GM19023 (cell line): ENCODE measurements around the gene ADGRG3.

ENCODE experiments used
- ATAC-seq: cut with Tn5 transposase; IDR thresholded peaks from one replicate; pipeline ENCODE4 v1.9.1; 2021; ENCODE audit warnings: mild to moderate bottlenecking, moderate library complexity; ENCODE audit not compliant: unreplicated experiment

Gene ADGRG3

GRCh38 chr16:57668263-57668571 lies at the start of gene ADGRG3:
TSS of gene ADGRG3 (plus strand) at chr16:57668306. CDS start at chr16:57668348, 42 bp downstream.
- ATAC-seq: no peak

- no peak for ATAC-seq
Observed at GRCh38 chr16:57619133-57619605, 48.9 kb upstream of the ADGRG3 start.

DNA sequence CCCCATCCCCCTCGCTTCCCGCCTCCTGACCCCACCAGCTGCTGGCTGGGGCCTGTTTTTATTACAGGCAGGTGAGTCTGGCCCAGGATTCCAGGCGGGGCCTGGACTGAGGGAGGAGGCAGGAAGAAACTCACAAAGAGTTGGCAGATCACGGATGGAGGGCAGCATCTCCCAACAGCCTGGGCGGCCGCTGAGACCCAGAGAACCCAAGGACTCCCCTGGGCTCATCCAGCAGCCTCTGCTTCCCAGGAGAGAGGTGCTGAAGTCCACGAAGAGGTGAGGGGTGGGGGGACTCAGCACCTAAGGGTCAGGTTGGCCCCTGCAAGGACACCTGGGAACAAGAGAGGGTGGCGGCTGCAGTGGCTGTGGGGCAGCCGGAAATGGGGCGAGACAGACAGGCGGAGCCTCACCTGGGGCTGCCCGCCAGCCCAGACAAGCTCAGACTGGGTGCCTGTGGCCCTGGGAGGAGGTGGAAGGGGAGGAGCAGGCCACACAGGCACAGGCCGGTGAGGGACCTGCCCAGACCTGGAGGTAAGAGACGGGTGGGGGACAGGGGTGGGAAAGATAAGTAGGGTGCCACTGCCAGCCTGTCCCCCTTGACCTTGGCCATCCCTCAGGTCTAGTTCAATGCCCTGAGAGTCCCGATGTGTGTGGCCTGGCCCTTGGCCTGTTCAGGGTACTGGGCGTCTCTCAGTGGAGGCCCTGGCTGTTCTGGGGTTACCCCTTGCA lies 48.3 kb upstream of the ADGRG3 start:
- ATAC-seq: no peak

- ATAC-seq: no peak
Observed at GRCh38 chr16:57620335-57621231, 47.5 kb upstream of the ADGRG3 start.

- ATAC-seq: no peak
Observed at GRCh38 chr16:57621521-57622271, 46.4 kb upstream of the ADGRG3 start.

DNA sequence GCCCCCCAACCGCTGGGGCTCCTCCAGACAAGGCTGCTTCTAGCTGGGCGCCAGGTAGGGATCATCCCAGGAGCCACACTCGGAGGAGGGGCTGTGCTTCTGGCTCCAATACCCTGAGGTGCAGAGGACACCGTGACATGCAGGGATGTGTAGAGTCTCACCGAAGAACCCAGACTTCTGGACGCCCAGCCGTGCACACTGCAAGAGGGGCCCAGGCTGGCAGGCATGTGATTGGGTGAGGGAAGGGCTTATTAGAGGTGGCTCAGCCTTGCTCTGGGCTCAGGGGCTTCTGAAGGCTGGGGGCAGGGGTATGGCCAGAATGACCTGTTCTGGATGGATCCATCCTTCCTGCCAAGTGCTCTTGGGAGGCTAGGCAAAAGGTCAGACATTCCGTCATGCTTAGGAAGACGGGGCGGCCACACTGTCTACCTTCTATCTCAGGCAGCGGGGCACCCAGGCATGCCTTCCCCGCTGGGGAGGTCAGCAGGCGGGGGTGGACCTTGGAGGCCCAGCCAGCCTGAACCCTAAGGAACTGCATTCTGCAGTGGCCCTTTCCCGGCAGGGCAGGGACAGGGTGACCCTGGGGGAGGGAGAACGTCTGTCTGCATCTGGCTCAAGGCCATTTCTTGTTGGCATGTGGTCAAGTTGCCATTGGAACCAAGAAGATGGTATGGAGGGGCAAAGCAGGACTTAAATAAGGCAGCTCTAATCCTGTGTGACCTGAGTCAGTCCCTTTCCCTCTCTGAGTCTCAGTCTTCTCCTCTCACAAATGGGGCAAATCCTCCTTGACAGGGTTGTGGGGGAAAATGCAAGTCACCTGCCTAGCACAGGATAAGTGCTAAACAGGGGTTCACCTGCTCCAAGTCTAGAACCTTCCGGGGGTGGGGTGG lies 45.5 kb upstream of the ADGRG3 start:
- no peak for ATAC-seq

GRCh38 chr16:57623251-57624043 lies 44.7 kb upstream of the ADGRG3 start:
- no peak for ATAC-seq

DNA sequence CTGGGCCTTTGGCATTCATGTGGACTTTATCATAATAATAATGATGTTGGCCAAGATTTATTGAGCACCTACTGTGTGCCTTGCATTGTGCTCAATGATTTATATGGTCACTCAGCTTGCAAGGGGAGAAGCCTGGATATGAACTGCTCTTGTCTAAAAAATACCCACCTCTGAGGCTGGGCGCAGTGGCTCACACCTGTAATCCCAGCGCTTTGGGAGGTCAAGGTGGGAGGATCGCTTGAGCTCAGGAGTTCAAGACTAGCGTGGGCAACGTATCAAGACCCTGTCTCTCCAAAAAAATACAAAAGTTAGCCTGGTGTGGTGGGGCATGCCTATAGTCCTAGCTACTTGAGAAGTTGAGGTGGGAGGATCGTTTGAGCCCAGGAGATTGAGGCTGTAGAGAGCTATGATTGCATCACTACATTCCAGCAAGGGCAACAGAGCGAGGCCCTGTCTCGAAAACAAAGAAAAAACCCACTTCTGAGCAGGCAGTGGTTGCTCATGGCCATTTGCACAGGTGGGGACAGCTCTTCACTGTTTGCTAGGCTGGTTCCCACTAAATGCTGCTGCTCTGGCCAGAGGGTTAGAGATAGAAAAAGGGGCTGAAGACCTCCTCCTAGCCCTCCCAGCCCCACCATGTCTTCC lies 43.9 kb upstream of the ADGRG3 start:
- ATAC-seq: no peak

- no peak for ATAC-seq
Observed at GRCh38 chr16:57624806-57625500, 43.2 kb upstream of the ADGRG3 start.

DNA sequence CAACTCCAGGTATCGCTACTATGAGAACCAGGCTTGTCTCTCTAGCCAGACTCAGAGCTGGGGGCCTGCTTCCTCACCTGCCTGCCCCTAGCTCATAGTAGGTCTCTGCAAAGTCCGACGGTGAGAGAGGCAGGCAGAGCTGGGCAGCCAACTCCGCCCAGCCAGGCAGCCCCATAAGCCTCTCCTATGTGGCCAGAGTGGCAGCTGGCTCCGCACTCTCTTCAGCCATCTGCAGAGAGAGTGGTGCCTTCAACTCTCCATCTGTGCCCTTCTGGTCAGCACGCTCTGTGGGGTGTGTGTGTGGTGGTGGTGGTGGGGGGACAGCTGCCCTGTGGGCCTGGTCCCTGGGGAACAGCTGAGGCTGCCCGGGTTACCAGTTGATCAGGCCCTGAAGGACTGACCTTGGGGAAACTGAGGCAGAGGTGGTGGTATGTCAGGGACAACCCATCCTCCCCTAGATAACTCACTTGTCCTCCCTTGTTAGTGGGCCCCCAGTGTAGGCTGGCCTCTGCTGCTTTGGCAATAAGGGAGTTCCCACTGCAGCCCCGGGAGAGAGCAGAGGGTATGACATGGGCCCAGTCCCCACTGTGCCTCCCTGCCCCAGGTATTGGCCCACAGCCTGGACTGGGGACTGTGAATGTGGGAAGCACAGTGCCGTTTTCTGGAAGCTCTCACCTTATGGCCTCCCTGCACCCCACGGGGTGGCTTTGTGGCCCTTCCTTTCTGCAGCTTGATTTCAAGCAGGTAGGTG lies 41.5 kb upstream of the ADGRG3 start:
- no peak for ATAC-seq

DNA sequence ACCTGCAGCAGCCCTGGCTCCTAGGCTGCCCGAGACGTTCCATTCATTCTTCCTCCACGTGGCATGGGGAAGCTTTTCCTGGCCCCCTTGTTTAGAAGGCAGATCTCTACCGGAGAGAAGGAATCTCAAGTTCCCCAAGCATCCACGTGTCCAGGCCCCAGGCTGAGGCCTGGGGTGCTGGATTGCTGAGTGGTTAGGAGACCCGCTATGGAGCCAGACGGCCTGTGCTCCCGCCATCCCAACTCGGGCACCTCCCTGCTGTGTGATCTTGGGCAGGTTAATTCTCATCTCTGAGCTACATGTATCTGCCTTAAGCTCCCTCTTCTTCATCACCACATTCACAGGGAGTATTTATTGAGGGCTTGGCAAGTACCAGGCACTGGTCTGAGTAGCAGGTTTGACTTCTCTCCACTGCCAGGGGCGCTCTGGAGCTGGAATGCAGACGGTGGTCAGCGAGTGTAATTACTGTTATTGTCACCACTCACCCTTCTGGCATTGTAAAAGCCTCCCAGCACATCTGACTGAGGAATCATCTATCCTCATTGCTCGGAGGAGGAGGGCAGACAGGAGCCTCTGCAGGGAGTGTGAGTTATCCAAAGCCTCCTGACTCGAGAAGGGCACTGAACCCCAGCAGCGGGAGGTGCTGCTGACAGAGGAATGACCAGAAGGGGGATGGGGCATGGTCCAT lies 40.8 kb upstream of the ADGRG3 start:
- ATAC-seq: no peak

GRCh38 chr16:57628008-57628781 lies 39.9 kb upstream of the ADGRG3 start, which contains the start of gene ADGRG1:
TSS of gene ADGRG1 (plus strand) at chr16:57628630. CDS start at chr16:57650288, 21,658 bp downstream.
- no peak for ATAC-seq

- ATAC-seq: no peak
Observed at GRCh38 chr16:57628783-57629293, 39.3 kb upstream of the ADGRG3 start.

DNA sequence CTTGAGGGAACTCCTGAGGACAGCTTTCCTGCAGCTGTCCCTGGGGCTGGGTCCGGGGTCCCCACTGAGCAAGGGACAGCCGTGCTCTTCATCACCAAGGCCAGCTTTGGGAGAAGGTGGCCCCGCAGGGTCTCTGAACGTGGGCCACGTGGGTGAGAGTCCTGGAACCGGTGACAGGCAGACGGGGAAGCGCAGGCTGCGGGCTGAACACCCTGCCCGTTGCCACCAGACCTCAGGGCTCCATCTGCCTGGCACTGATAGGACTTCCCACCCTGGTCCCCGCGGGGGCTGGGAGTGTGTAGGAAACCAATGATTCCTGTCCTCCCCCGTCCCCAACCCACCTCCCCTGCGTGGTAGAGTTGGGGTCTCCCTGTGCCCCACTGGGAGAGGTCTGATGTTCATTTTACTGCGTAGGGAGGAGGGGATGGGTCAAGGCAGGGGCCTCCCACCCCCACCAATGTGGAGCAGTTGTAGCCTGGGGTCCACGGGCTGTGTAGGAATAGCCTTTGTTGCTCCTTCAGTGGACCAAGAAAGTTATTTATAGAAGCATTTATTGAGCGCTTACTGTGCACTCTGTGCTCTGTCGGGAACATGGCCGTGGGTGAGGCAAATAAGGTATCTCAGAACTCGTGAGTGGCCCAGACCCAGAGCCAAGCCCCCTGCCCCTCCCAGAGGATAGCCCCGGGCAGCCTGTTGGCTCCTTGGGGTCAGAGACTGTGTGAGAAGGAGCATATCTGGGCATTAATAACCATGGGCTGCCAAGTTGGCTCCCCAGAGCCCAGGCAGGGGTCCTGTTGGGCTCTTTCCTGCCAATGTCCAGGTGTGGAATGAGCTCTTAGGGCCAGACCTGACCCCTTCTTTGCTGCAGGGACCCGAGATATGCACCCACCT lies 38.3 kb upstream of the ADGRG3 start:
- no peak for ATAC-seq

- no peak for ATAC-seq
Observed at GRCh38 chr16:57630407-57630797, 37.7 kb upstream of the ADGRG3 start.
